HL-60 (cell line): ENCODE results near the gene RBBP4.

Experiments used
- DNase-seq, 2 experiments: peaks; one replicate each; pipeline ENCODE4 v3.0.0-alpha.2; 2010 to 2020; ENCODE audit warnings: low read depth in 1 of 2, low spot score in 1 of 2
- H3K27ac ChIP-seq: fragments of 250-450 bp; sonication (Bioruptor Pico); replicated peaks from 2 replicates; pipeline ENCODE4 v1.5.1; 2020; ENCODE audit warnings: mild to moderate bottlenecking, moderate library complexity
- H3K27me3 ChIP-seq: fragments of 250-450 bp; sonication (Bioruptor Pico); 2 replicates; pipeline ENCODE4 v1.5.1; 2021; ENCODE audit warnings: mild to moderate bottlenecking, moderate library complexity; ENCODE audit not compliant: insufficient read depth, poor library complexity, severe bottlenecking
- H3K4me3 ChIP-seq: replicated peaks from 2 replicates; pipeline ENCODE4 v1.5.1; 2011; ENCODE audit warnings: mild to moderate bottlenecking, control low read depth, low read length; ENCODE audit not compliant: insufficient read depth
- GABPA ChIP-seq: IDR thresholded peaks from 2 replicates; pipeline ENCODE4 v1.6.1; 2012; ENCODE audit warnings: low read depth
- POLR2AphosphoS5 ChIP-seq: IDR thresholded peaks from 2 replicates; pipeline ENCODE4 v1.6.1; 2012; ENCODE audit warnings: low read depth
- SPI1 ChIP-seq: IDR thresholded peaks from 2 replicates; pipeline ENCODE4 v1.6.1; 2012; ENCODE audit warnings: low read depth, mild to moderate bottlenecking, borderline replicate concordance
- TF ChIP-seq, protein P1 (sequence below): IDR thresholded peaks from one replicate; pipeline ENCODE4 v1.5.1; 2011; ENCODE audit warnings: low read length, control low read depth, inconsistent platforms; ENCODE audit not compliant: insufficient read depth
- TF ChIP-seq, protein P2 (sequence below): IDR thresholded peaks from 2 replicates; pipeline ENCODE4 v1.6.1; 2012; ENCODE audit warnings: low read depth; ENCODE audit not compliant: insufficient replicate concordance

Gene RBBP4

DNA sequence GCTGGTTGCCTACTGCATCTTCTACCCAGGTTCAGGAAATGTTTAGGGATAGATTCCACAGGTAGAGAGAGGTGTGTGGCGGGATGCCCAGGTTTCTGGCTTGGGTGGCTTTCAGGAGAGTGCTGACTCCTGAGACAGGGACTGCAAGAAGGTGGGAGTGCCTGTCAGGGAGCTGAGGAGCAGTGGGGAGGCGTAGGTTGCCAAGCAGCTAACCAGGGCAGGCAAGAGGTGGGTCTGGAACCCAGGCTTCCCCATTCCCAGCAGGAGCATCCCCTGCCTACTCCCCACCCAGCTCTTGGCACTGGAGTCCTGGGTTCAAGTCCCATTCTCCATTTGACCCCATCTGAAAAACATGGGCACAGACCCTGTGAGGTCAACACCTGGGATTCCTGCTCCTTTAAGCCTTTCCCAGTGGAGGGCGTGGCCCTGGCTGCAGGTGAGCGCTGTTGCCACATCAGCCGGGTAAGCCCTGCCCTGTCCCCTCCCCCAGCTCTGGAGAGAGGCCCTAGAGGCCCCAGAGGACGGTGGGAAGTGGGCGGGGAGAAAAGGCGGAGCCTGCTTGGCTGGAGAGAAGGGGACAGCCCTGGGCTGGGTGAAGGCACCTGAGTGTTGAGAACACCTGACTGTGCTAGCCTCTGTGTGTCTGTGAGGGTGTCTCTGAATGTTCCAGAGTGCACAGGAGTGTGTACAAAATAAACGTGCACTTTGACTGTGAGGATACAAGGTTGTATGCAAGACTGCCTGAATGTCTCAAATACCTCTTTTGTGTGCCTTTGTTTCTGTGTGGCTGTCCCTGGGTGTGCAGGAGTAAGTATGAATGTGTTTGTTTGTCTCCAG lies 65.5 kb downstream of the RBBP4 start:
- H3K27me3 ChIP-seq = no peaks in the 10 kb centered on the region
- TF ChIP-seq SPI1 (no peak), GABPA (no peak), POLR2AphosphoS5 (no peak)
- TF ChIP-seq, protein P1, sequence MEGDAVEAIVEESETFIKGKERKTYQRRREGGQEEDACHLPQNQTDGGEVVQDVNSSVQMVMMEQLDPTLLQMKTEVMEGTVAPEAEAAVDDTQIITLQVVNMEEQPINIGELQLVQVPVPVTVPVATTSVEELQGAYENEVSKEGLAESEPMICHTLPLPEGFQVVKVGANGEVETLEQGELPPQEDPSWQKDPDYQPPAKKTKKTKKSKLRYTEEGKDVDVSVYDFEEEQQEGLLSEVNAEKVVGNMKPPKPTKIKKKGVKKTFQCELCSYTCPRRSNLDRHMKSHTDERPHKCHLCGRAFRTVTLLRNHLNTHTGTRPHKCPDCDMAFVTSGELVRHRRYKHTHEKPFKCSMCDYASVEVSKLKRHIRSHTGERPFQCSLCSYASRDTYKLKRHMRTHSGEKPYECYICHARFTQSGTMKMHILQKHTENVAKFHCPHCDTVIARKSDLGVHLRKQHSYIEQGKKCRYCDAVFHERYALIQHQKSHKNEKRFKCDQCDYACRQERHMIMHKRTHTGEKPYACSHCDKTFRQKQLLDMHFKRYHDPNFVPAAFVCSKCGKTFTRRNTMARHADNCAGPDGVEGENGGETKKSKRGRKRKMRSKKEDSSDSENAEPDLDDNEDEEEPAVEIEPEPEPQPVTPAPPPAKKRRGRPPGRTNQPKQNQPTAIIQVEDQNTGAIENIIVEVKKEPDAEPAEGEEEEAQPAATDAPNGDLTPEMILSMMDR = no peak
- H3K4me3 ChIP-seq = no peak overlapping the region
- H3K27ac ChIP-seq = no peak overlapping the region
- DNase-seq = peak; percentile 22 to 36

GRCh38 chr1:32717503-32717902 lies 66.5 kb downstream of the RBBP4 start:
- Histone ChIP-seq H3K4me3 (no peak overlapping the region), H3K27me3 (no peaks in the 10 kb centered on the region), H3K27ac (no peak overlapping the region)
- no peak for TF ChIP-seq POLR2AphosphoS5
- TF ChIP-seq, protein P2, sequence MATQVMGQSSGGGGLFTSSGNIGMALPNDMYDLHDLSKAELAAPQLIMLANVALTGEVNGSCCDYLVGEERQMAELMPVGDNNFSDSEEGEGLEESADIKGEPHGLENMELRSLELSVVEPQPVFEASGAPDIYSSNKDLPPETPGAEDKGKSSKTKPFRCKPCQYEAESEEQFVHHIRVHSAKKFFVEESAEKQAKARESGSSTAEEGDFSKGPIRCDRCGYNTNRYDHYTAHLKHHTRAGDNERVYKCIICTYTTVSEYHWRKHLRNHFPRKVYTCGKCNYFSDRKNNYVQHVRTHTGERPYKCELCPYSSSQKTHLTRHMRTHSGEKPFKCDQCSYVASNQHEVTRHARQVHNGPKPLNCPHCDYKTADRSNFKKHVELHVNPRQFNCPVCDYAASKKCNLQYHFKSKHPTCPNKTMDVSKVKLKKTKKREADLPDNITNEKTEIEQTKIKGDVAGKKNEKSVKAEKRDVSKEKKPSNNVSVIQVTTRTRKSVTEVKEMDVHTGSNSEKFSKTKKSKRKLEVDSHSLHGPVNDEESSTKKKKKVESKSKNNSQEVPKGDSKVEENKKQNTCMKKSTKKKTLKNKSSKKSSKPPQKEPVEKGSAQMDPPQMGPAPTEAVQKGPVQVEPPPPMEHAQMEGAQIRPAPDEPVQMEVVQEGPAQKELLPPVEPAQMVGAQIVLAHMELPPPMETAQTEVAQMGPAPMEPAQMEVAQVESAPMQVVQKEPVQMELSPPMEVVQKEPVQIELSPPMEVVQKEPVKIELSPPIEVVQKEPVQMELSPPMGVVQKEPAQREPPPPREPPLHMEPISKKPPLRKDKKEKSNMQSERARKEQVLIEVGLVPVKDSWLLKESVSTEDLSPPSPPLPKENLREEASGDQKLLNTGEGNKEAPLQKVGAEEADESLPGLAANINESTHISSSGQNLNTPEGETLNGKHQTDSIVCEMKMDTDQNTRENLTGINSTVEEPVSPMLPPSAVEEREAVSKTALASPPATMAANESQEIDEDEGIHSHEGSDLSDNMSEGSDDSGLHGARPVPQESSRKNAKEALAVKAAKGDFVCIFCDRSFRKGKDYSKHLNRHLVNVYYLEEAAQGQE = no peak
- DNase-seq = no peak

DNA sequence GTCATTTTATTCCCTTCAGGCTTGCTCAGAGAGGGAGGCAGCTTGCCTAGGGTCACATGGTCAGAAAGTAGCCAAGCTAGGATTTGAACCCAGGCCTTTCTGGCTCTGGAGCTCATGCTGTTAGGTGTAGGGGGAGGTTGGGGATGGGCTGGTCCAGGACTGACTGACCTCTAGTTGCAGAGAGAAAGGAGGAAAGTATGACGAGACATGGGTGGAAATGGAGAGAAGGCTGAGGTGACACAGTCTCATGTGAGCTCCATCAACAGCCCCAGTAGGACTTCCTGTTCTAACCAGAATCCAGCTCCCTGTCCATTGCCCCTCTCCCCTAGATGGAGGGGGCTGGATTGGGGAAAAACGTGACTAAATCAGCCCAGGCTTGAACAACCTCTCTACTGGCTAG lies 67.0 kb downstream of the RBBP4 start:
- Histone ChIP-seq H3K27ac (no peak overlapping the region), H3K4me3 (no peak overlapping the region), H3K27me3 (no peaks in the 10 kb centered on the region)
- no peak for DNase-seq
- TF ChIP-seq SPI1 (no peak), POLR2AphosphoS5 (no peak)
- TF ChIP-seq, protein P1 = no peak

DNA sequence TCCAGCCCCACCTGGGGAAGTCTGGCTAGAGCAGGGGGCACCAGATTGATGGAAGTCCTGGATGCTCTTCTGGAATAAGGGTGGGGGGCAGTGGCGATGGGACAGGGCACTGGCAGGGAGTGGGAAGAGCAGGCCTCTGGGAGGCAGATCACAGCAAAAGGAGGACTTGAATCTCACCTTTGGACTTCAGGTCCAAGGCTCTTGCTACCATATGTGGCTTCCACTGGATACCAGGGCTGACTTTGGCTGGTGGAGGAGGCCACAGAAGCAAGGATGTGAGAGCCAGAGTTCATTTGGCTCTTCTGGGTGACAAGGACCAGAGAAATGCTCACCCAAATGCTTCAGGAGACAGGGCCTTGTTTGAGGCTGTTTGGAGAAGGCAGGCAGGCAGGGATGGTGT lies 67.5 kb downstream of the RBBP4 start:
- H3K4me3 ChIP-seq = no peak overlapping the region
- TF ChIP-seq POLR2AphosphoS5 = no peak
- TF ChIP-seq, protein P1 = no peak
- no peak for DNase-seq
- no peaks in the 10 kb centered on the region for H3K27me3 ChIP-seq
- no peak overlapping the region for H3K27ac ChIP-seq

- Histone ChIP-seq H3K27ac (no peak overlapping the region), H3K27me3 (no peaks in the 10 kb centered on the region), H3K4me3 (no peak overlapping the region)
- TF ChIP-seq, protein P1 = no peak
- TF ChIP-seq SPI1 = no peak
- no peak for TF ChIP-seq POLR2AphosphoS5
- no peak for TF ChIP-seq GABPA
- TF ChIP-seq, protein P2 = no peak
- DNase-seq = no peak
Observed at GRCh38 chr1:32719681-32720275, 68.8 kb downstream of the RBBP4 start.
